Adrenal gland (tissue), 12 donors: ENCODE data around the gene CUEDC2. TPM values are rescaled to one million over a fixed set of nuclear protein-coding genes. Genes with fewer than 3 reads are reported as not detected.

ENCODE experiments used
- DNase-seq, 7 donors: peaks; one replicate each; pipeline ENCODE4 v3.0.0-alpha.2; 2019 to 2020
- H3K27ac ChIP-seq, 5 donors: fragments of 200-600 bp; sonication (generic) in 4 of 5; 1 replicate in 3 of 5; 2 replicates in 2 of 5; pipeline versions ENCODE4 v1.5.1 to v1.8.0; 2016 to 2020; ENCODE audit warnings: mild to moderate bottlenecking in 1 of 5
- H3K27me3 ChIP-seq: fragments of 200-600 bp; 2 replicates; pipeline ENCODE4 v1.8.0; 2021
- H3K36me3 ChIP-seq, 2 donors: fragments of 200-600 bp; replicated peaks in 1 of 2; 1 replicate in 1 of 2; 2 replicates in 1 of 2; pipeline versions ENCODE4 v1.5.1 to v1.8.0; 2018 to 2022
- H3K4me1 ChIP-seq, 2 donors: fragments of 200-600 bp; replicated peaks in 1 of 2; 1 replicate in 1 of 2; 2 replicates in 1 of 2; pipeline versions ENCODE4 v1.5.1 to v1.8.0; 2018 to 2021
- H3K4me3 ChIP-seq, 4 donors: fragments of 200-600 bp; sonication (generic) in 3 of 4; one replicate each; pipeline ENCODE4 v1.5.1; 2016 to 2018
- H3K9me3 ChIP-seq, 3 donors: fragments of 200-600 bp; sonication (generic) in 1 of 3; replicated peaks in 1 of 3; 1 replicate in 2 of 3; 2 replicates in 1 of 3; pipeline versions ENCODE4 v1.5.1 to v1.8.0; 2016 to 2021
- CTCF ChIP-seq, 6 experiments: fragments of 450-650 bp in 4 of 6; fragments of 200-600 bp in 2 of 6; sonication (generic) in 1 of 6; IDR thresholded peaks; 1 replicate in 5 of 6; 2 replicates in 1 of 6; pipeline versions ENCODE4 v1.5.1 to v1.8.0; 2016 to 2021; ENCODE audit warnings: antibody characterized with exemption in 6 of 6, mild to moderate bottlenecking in 2 of 6, moderate library complexity in 1 of 6
- POLR2A ChIP-seq, 2 donors: fragments of 450-650 bp; IDR thresholded peaks; one replicate each; pipeline ENCODE4 v1.6.1; 2017; ENCODE audit warnings: antibody characterized with exemption in 2 of 2, mild to moderate bottlenecking in 2 of 2, moderate library complexity in 1 of 2
- WGBS, 4 donors: extraction: QIAGEN DNeasy Blood & Tissue Kit in 2 of 4; methylation state at CpG; one replicate each; pipeline versions ENCODE4 v1.1.5 to v1.1.7; 2013 to 2017; 5-methylcytosine and 5-hydroxymethylcytosine counted together
- intact Hi-C, 2 donors: fragments of 100-400 bp; cut with DNase I; formaldehyde crosslinking; loops; one replicate each; pipeline versions ENCODE4 v1.14.1 to v1.15.0; 2022 to 2023
- polyA plus RNA-seq, 3 donors: library from polyadenylated mRNA; stranded (reverse); fragments of 200-250 nt in 2 of 3; fragments of 350-450 nt in 1 of 3; fragmentation: Illumina TruSeq in 1 of 3; extraction: RNeasy Lipid Tissue Mini Kit (QIAGEN cat#74804) in 1 of 3; gene quantifications; one replicate each; pipeline ENCODE4 v1.2.3, GENCODE V29; 2013 to 2014
- total RNA-seq, 9 donors: library from RNA; depleted of rRNA in 4 of 9; stranded (reverse); fragments of >200 nt in 4 of 9; fragments of 120-200 nt in 1 of 9; fragmentation: NEBNext Ultra II Directional in 1 of 9; extraction: Animal tissue kit (Norgen Biotek cat#: 25700) in 1 of 9; gene quantifications; one replicate each; pipeline versions ENCODE4 v1.1.0 to v1.2.4, GENCODE V29; 2013 to 2023
- donor health status: healthy with polysubstance abuse.
- donor health status: Bipolar disorder and iron deficiency.
- donor health status: DM: yes; HTN: yes; CAD: no.
- donor health status: DM: no; HTN: no; CAD: no.
- donor health status: DM: no; HTN: no; CAD: no.
- donor health status: DM: yes; HTN: yes; CAD: no.

CUEDC2 gene
- total and polyA plus RNA-seq, 12 donors = 70.2 to 115 (median 79.7) TPM

- WGBS, 4 donors = 0 to 1% (median 0%) methylated on average over 20 to 54 of the region's 54 CpGs
- peak overlapping the region in 3 of 5 donors; percentile 72 to 91 (median 86) for H3K27ac ChIP-seq
These were observed 12.8 kb downstream of the CUEDC2 start for GRCh38 chr10:102419269-102420180.

DNA sequence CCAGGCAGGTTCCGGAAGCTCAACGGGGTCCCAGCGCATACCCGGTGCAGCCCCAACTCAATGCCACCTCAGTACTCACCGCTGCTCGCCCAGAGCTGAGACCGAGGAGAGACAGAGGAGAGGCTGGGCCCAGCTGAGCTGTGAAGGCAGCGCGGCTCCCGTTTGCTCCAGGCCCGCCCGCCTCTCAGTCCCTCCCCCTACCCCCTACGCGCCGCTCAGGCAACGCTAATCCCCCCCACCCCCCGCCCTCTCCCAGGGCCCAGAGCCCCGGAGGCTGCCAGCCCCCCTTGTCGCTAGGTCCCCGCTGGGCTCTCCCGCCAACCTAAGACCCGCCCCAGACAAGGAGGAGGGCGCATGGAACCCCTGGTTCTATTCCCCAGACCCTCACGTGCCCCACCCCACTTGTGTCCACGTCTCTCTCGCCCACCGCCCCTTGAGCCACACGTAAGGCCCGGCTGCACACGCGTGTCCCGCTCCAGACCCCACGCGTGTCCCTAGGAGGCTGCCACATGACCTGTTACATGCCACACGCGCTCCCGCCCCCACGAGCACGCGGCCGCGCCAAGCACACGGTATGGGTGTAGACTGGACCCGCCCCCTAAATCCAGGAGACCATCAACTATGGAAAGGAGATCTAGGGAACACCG lies 13.6 kb downstream of the CUEDC2 start, which contains the start of gene PSD:
PSD (minus strand) TSS at position 164 of the 647 bp plus-strand sequence. CDS start 1,747 bp downstream, outside the sequence.
- H3K27me3 ChIP-seq = peaks cover 4% of the 10 kb centered on the region
- 2 to 3% (median 3%) methylated on average over 21 to 45 of the region's 45 CpGs; no CpG with 5 or more reads in 1 of the 4 donors for WGBS, 4 donors
- peak in 3 of 7 donors; percentile 14 to 75 (median 15) for DNase-seq
- intact Hi-C loops = no loop called here
- peaks cover 0 to 8% of the 10 kb centered on the region in 2 donors for H3K36me3 ChIP-seq
- no peak for TF ChIP-seq POLR2A (IDR thresholded peaks at IDR 0.05)
- no peak for TF ChIP-seq CTCF (IDR thresholded peaks at IDR 0.05)
- peak within 1 kb of the TSS in 1 of 4 donors; percentile 96 for H3K4me3 ChIP-seq
- no peaks in the 10 kb centered on the region for H3K9me3 ChIP-seq
- peaks cover 28 to 32% of the 10 kb centered on the region in 2 donors for H3K4me1 ChIP-seq
- H3K27ac ChIP-seq = peak within 1 kb of the TSS in 1 of 5 donors; percentile 91

More at GRCh38 chr10:102419269-102420180, 12.8 kb downstream of the CUEDC2 start:
- H3K4me3 ChIP-seq = peak overlapping the region in 2 of 4 donors; percentile 96
- intact Hi-C loops = no loop called here
- H3K4me1 ChIP-seq = peaks cover 28 to 32% of the 10 kb centered on the region in 2 donors
- peak in 5 of 7 donors; percentile 60 to 73 (median 64) for DNase-seq
- peaks cover 4% of the 10 kb centered on the region for H3K27me3 ChIP-seq
- H3K36me3 ChIP-seq = peaks cover 0 to 16% of the 10 kb centered on the region in 2 donors
- no peak for TF ChIP-seq CTCF (IDR thresholded peaks at IDR 0.05)
- TF ChIP-seq POLR2A (IDR thresholded peaks at IDR 0.05) = no peak
- no peaks in the 10 kb centered on the region for H3K9me3 ChIP-seq

- 79 to 90% (median 86%) methylated on average over 9 to 20 of the region's 20 CpGs for WGBS, 4 donors
- H3K4me1 ChIP-seq = peaks cover 15% of the 10 kb centered on the region in 2 donors
- H3K36me3 ChIP-seq = no peaks in the 10 kb centered on the region
- no peak for DNase-seq
- intact Hi-C loops = no loop called here
- H3K9me3 ChIP-seq = no peaks in the 10 kb centered on the region
- no peak overlapping the region for H3K27ac ChIP-seq
- TF ChIP-seq CTCF (IDR thresholded peaks at IDR 0.05) (no peak), POLR2A (IDR thresholded peaks at IDR 0.05) (no peak)
- peaks cover 13% of the 10 kb centered on the region for H3K27me3 ChIP-seq
- no peak overlapping the region for H3K4me3 ChIP-seq
These were observed 15.7 kb downstream of the CUEDC2 start for GRCh38 chr10:102416695-102417094.

DNA sequence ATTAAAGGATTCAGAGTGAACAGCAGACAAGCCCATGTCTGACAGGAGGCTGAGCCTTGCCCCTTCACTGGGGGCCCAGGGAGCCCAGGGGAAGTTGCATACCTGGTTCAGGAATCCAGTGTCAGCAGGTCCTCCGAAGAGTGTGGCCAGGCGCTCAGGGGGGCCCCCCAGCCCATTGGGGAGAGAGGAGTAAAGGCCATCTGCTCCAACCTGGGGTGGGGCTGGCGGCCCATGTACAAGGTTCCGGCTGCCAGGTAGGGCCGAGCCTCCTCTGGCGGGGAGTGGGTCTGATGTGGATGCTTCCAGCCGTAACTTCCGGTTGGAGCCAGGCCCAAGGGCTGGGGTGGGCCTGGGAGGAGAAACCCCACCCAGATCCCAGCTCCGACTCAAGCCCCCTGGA lies 16.1 kb downstream of the CUEDC2 start:
- intact Hi-C loops = no loop called here
- DNase-seq = no peak

More for the DNA sequence above, 16.1 kb downstream of the CUEDC2 start:
- Histone ChIP-seq H3K9me3 (no peaks in the 10 kb centered on the region), H3K4me3 (no peak overlapping the region), H3K27me3 (peaks cover 17% of the 10 kb centered on the region), H3K27ac (no peak overlapping the region), H3K4me1 (peaks cover 15% of the 10 kb centered on the region in 2 donors), H3K36me3 (no peaks in the 10 kb centered on the region)
- TF ChIP-seq POLR2A (IDR thresholded peaks at IDR 0.05) (no peak), CTCF (IDR thresholded peaks at IDR 0.05) (no peak)
- 14 to 73% (median 62%) methylated on average over 2 to 9 of the region's 9 CpGs for WGBS, 4 donors
